A549 (cell line): ENCODE results near the gene AP3B1.
"Not testable (repeated sequence)": the region's sequence is repeated elsewhere in the genome, so short reads cannot be mapped to it uniquely, and the experiment has no call there.

Experiments
- CHD2 ChIP-seq: fragments of 150-350 bp; IDR thresholded peaks from 2 replicates; pipeline ENCODE4 v1.6.1; 2014; ENCODE audit warnings: low read length; ENCODE audit not compliant: partially characterized antibody
- CTCF ChIP-seq: fragments of >200 bp; sonication (Bioruptor Twin); formaldehyde crosslinking; IDR thresholded peaks from 3 replicates; pipeline ENCODE4 v1.5.1; 2016
- EP300 ChIP-seq, 2 experiments: fragments of >200 bp; sonication (Bioruptor Twin); formaldehyde crosslinking; IDR thresholded peaks; 2 replicates in 1 of 2; 3 replicates in 1 of 2; pipeline ENCODE4 v1.6.1; 2016 to 2017
- ESRRA ChIP-seq: fragments of 150-350 bp; IDR thresholded peaks from 2 replicates; pipeline ENCODE4 v1.6.1; 2014; ENCODE audit warnings: mild to moderate bottlenecking, low read length, borderline replicate concordance
- JUNB ChIP-seq: fragments of >200 bp; sonication (Bioruptor Twin); formaldehyde crosslinking; IDR thresholded peaks from 2 replicates; pipeline ENCODE4 v1.6.1; 2016
- KDM1A ChIP-seq: fragments of 200-600 bp; sonication (generic); IDR thresholded peaks from 2 replicates; pipeline ENCODE4 v1.6.1; 2016; ENCODE audit warnings: low read depth, mild to moderate bottlenecking
- MAX ChIP-seq: IDR thresholded peaks from 2 replicates; pipeline ENCODE4 v1.6.1; 2012
- NR3C1 ChIP-seq: fragments of >200 bp; sonication (Bioruptor Twin); formaldehyde crosslinking; IDR thresholded peaks from 3 replicates; pipeline ENCODE4 v1.6.1; 2017
- POLR2A ChIP-seq: IDR thresholded peaks from 2 replicates; pipeline ENCODE4 v1.6.1; 2012; ENCODE audit warnings: mild to moderate bottlenecking, low read length
- RARB ChIP-seq: fragments of 250-450 bp; sonication (Bioruptor Pico); IDR thresholded peaks from 2 replicates; pipeline ENCODE4 v1.8.0; 2021; ENCODE audit warnings: mild to moderate bottlenecking, moderate library complexity
- RFX5 ChIP-seq: fragments of 450-650 bp; IDR thresholded peaks from 2 replicates; pipeline ENCODE4 v1.7.1; 2014; ENCODE audit warnings: antibody characterized with exemption, mild to moderate bottlenecking, moderate library complexity
- SMC3 ChIP-seq: fragments of >200 bp; sonication (Bioruptor Twin); formaldehyde crosslinking; IDR thresholded peaks from 3 replicates; pipeline ENCODE4 v1.6.1; 2018; ENCODE audit warnings: inconsistent platforms
- TF ChIP-seq, protein P1 (sequence below): fragments of 450-650 bp; IDR thresholded peaks from 2 replicates; pipeline ENCODE4 v1.6.1; 2014; ENCODE audit warnings: antibody characterized with exemption

DNA sequence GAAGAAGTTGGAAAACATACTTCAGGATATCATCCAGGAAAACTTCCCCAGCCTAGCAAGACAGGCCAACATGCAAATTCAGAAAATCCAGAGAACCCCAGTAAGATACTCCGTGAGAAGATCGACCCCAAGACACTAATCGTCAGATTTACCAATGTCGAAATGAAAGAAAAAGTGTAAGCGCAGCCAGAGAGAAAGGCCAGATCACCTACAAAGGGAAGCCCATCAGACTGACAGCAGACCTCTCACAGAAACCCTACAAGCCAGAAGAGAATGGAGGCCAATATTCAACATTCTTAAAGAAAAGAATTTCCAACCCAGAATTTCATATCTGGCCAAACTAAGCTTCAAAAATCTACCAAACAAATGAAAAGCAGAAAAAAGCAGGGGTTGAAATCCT is 227.8 kb downstream of the AP3B1 start:
- TF ChIP-seq POLR2A; JUNB; NR3C1; RARB (CRISPR knock-in tag); MAX; ESRRA; SMC3; CTCF; KDM1A; CHD2; EP300 (IDR thresholded peaks at IDR 0.05); RFX5: not testable (repeated sequence)
- TF ChIP-seq, protein P1, sequence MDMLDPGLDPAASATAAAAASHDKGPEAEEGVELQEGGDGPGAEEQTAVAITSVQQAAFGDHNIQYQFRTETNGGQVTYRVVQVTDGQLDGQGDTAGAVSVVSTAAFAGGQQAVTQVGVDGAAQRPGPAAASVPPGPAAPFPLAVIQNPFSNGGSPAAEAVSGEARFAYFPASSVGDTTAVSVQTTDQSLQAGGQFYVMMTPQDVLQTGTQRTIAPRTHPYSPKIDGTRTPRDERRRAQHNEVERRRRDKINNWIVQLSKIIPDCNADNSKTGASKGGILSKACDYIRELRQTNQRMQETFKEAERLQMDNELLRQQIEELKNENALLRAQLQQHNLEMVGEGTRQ: not testable (repeated sequence)
